Epithelial cell of prostate (primary cell): ENCODE results near the gene MYO18A.
A peak's percentile ranks its signal among the peaks of the same experiment; 100 is the strongest.

Experiments used
- DNase-seq: peaks from one replicate; pipeline ENCODE4 v3.0.0-alpha.2; 2011; ENCODE audit warnings: low read depth, low spot score
- H3K27ac ChIP-seq: fragments of 450-650 bp; 2 replicates; pipeline ENCODE4 v1.5.1; 2017; ENCODE audit warnings: mild to moderate bottlenecking

The MYO18A gene

DNA sequence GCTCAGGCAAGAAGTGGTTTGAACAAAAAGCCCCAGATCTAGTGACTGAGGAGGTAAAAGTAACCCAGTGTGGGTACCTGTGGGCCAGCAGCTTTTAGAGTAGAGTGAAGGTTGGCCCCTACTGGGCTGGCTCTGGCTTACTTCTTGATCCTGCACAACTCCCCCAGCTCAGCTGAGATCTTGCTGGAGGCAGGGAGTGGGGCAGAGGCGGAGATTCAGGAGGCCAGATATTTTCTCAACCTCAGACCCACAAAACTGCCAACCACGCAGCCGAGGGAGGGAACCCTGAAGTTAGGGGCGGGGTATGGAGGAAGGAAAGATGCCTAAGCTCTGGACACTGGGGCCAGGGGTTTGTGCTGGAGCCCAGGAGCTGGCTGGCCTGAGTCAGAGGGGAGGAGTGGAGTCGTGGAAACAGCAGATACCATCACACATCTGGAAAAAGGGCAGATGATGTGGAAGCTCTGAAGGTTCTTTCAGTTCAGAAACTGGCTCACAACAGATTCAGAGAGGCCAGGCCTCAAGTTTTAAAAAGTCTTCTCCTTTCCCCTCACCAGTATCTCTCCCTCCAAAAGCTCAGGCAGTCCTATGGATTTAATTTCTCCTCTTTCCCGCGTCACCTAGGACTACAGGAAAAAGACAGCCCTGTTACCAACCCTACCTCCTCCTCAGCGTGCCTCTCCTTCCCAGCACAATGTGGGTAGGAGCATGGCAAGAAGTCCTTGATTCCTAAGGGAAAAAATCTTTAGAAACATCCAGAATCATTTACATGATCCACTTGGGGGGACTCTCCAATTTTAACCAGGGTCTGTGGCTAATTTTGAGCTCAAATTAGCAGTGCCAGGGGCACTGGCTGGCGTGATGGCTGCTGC is 48.1 kb downstream of the MYO18A start:
- DNase-seq, result no peak
- no peak overlapping the region for H3K27ac ChIP-seq

DNA sequence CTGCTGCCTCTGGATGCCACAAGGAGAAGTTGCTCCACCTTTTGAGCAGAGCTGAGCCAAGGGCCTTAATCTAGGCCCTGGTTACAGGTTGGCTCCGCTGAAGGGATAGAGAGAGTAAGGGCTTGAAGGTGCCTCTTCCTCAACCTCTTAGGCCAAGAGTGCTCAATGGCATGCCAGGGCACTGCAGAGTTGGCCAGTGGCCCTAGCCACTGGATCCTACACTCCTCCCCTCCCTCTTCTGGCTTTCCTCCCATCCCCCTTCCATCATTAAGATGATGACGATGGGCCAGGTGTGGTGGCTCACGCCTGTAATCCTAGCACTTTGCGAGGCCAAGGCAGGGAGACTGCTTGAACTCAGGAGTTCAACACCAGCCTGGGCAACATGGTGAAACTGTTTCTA is 50.5 kb downstream of the MYO18A start:
- no peak overlapping the region for H3K27ac ChIP-seq
- DNase-seq, result no peak

DNA sequence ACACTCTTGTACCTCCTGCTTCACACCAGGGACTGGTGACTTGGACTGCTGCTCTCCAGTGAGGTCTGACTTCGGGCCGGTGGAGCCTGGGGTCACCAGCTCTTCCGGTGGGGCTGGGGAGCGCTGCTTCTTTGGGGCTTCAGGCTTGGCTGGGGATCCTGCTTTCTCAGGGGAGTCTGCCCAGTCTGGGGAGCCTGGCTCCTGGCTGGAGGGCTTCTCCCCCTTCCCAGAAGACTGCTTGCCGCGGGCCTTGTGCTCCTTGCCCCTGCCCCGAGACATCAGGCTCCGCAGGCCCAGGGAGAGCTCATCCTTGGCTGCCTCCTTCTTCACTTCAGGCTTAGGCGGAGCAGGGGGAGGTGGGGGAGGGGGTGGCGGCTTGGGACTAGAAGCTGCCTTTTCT is 52.4 kb downstream of the MYO18A start:
- DNase-seq, result no peak
- no peak overlapping the region for H3K27ac ChIP-seq

- DNase-seq, result no peak
Measured at GRCh38 chr17:29126268-29126930, 53.8 kb downstream of the MYO18A start.

DNA sequence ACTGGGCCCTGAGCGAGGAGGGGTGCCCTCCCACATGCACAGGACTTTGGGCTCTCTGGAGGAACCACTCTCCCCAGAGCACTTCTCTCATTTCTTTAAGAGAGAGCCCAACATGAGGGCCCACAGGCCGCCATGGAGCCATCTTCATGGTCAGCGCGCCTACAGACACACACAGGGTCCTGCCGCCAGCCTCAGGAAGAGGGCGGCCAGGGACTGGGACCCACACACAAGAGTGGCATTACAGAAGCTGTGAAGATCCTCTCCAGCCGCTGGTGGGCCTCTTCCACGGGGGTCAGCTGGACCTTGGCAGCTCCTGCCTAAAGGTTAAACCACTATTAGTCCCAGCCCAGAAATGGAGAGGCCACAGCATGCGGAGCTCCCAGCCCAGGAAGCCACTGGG is 54.5 kb downstream of the MYO18A start:
- no peak for DNase-seq
- no peak overlapping the region for H3K27ac ChIP-seq

More at GRCh38 chr17:29126268-29126930, 53.8 kb downstream of the MYO18A start:
- H3K27ac ChIP-seq, result no peak overlapping the region

DNA sequence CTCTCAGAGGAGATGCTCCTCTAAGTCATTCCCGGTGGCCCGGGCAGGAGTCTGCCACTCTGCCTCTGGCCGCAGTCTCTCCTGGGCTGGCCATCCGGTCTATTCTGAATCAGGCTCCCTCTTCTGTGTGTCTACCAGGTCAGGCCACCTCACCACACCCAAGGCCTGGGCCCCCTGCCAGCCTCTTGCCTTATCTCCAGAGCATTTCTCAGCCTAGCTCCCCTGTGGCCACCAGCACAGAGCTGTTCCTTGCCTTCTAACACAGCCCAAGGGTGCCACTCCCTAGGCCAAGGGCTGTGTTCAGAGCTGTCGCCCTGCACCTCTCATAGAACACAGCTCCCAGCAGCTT is 55.3 kb downstream of the MYO18A start:
- DNase-seq, result no peak
- no peak overlapping the region for H3K27ac ChIP-seq

DNA sequence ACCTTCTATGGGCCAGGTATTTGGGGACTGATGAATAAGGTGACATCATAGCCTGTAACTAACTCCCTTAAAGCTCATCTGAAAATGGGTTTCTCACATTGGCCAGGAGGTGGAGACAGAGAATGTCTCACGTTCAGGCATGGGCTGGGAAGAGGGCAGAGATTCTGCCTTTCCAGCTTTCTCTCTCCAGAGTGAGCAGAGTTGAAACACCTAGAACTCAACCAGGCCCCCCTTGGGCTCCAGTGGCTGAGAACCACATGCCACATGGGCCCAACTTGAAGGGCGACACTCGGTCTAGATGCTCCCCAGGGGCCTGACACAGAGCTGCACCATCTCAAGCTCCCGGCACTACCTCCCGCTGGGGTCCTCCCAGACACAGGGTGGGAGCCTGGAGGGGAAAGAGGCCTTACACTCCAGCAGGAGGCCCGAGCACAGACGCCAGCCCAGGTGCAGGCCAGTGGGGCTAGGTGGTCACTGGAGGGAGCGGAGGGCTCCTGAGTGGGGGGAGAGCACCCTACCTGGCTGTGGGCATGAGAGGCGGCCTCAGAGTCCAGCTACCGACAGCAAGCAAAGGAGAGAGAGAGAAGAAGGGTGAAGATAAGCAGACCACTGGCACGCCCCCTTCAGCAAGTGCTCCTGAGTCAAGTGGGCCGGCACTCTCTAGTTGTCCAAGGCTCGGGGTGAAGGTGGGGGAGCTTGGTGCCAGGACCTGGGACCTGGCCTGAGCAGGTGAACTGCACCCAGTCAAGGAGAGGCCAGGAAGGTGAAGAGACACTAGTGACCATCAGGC is 55.9 kb downstream of the MYO18A start:
- no peak overlapping the region for H3K27ac ChIP-seq
- no peak for DNase-seq

DNA sequence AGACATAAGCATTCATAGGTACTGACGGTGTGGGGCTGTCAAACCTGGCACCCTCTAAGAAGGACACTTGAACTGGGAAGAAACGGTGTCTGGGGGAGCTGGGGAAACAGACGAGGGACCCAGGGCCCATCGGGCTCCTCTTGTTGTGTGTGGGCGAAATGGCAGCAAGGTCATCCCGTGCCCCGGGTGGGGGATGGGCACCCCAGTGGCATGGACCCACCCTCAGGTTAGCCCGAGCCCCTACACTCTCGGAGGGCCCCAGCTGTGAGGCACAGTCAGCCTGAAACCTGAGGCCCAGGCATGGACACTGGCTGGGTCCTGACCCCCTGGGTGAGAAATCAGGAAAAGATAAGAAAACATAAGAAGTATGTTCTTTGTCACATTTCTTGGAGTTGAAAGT is 57.1 kb downstream of the MYO18A start:
- H3K27ac ChIP-seq, result no peak overlapping the region
- DNase-seq, result no peak

GRCh38 chr17:29121442-29121841 is 58.8 kb downstream of the MYO18A start:
- DNase-seq, result no peak
- no peak overlapping the region for H3K27ac ChIP-seq

DNA sequence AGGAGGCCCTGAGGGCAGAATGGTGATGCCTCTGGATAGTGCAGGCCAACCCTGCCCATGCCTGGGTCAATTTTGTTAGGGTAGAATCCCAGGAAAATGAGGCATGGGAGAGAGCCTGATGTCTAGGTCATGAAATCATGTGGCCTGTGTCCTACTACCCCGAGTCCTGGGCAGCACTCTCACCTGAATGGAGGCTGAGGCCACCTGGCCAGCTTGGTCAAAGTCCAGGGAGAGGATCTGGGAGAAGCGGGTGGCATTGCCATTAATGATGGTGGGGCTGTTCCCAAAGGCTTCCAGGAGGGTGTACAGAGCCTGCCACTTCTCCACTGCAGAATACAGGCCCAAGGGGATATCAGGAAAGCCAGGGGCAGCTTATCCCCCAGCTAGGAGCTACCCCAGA is 59.8 kb downstream of the MYO18A start:
- H3K27ac ChIP-seq, result no peak overlapping the region
- DNase-seq, result no peak

DNA sequence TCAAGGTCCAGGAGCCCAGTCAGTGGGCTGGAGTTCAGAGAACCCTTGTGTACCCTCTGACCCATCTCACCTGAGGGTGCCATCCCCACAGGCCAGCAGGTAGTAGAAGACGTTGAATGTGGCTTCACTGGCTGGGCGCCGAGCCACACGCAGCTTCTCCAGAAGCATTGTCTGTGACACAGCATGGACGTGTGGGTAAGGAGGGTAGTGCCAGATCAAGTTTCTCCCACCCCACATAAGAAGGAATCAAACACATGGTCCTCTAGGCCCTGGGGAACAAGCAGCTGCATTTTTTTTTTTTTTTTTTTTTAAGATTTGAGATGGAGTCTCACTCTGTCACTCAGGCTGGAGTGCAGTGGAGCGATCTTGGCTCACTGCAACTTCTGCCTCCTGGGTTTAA is 60.9 kb downstream of the MYO18A start:
- no peak for DNase-seq
- no peak overlapping the region for H3K27ac ChIP-seq

DNA sequence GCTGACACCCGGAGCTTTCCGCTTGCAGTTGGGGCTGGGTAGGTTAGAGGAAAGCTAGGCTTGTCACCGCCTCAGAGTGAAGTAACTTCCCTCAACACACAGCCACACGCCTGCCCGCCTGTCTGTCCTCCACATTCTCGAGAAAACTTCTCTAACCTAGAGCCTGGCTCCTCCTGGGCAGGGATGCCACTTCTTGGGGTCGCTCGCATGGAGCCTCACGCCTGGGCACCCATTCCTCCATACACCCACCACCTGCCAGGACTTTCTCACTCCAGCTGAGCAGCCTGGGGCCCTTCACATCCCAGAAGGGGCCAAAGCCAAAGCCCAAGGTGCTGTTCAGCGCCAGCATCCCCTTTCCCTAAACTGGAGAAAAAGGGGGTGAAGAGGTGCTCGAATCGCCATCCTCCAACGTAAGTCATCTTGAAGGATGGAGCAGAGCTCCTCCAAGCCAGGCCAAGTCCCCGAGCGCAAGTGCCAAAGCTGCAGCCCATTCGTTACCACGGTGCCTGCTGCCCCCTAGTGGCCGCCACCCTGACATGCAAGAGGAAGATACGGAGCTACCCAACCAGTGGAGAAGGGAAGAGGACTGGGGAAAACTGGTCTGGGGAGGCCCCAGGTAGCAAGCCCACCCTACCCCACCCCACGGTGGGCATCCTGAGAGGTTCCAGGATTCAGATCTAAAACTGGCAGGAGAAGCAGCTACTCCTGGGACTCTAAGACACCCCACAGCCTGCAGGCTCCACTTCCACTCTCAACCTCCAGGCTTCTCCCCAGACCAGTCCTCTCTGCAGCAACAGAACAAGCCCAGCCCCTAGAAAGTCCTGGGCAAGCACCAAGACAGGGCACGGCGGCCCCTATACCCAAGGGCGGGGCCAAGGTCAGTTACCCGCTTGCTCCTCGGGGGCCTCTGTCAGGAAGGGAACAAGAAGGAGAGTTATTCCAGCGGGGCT is 63.1 kb downstream of the MYO18A start:
- no peak overlapping the region for H3K27ac ChIP-seq
- DNase-seq, result no peak

GRCh38 chr17:29115961-29116803 is 64.0 kb downstream of the MYO18A start:
- no peak for DNase-seq
- no peak overlapping the region for H3K27ac ChIP-seq

GRCh38 chr17:29115435-29115834 is 64.8 kb downstream of the MYO18A start:
- DNase-seq, result no peak
- H3K27ac ChIP-seq, result no peak overlapping the region

DNA sequence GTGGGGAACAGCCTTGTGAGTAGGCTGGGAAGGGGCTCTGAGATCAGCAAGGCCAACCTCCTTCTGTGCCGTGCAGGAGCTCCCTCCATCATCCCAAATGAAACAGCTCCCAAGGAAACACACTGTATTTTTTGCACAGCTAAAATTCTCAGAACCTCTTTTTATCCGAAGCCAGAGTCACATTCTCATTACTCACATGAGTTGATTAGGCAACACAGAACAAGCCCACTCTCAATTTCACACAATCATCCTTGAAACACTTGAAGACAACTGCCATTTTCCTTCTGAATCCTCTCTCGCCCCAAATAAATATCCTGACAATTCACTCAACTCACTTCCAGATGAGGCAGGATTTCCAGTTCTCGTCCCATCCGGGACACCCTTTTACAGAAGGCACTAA is 66.1 kb downstream of the MYO18A start:
- H3K27ac ChIP-seq, result no peak overlapping the region
- DNase-seq, result no peak

DNA sequence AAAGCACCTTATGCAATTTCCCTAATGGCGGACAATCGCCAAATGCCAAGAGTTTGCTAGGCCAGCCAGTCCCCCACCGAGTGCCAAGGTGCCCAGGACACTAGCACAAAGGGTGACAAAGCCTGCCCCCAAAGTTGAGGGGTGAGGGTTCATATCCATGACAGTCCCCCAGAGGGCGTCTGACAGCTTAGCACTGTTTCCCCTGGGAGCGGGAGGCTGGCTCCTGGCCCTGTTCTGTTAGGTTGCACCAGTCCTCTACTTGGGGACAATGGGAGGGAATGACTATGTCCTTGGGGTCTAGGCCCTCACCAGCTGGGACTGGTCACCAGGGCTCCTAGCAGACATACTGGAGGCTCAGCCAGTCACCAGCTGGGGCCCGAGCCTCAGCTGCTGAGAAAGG is 66.9 kb downstream of the MYO18A start:
- H3K27ac ChIP-seq, result no peak overlapping the region
- DNase-seq, result no peak

DNA sequence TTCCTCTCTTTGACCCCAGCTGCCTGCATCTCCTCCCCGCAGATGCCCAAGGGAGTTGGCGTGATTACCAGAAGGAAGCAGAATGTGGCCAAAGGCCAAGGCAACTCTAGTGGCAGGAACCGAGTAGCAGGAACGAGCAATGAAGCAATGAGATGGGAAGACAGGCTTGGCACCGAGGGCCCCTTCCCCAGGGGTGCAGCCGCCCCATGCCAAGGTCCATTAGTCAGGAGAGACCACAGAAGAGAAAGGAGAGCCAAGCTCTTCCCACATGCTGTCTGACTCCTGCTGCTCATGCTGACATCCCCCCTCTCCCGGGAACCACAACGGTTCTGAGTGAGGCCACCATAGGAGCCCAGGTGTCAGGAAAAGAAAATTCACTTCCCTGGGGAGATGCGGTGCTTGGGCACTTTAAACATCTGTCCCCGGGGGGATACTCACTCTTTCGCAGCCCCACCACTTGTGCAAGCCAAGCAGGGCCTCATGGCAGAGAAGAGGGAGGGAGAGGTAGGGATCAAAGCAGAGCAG is 67.4 kb downstream of the MYO18A start:
- no peak overlapping the region for H3K27ac ChIP-seq
- DNase-seq, result no peak

GRCh38 chr17:29111816-29112499 is 68.2 kb downstream of the MYO18A start:
- no peak overlapping the region for H3K27ac ChIP-seq
- peak; percentile 36 for DNase-seq
